ENCODE results near the gene PSD2.

Gene PSD2

DNA sequence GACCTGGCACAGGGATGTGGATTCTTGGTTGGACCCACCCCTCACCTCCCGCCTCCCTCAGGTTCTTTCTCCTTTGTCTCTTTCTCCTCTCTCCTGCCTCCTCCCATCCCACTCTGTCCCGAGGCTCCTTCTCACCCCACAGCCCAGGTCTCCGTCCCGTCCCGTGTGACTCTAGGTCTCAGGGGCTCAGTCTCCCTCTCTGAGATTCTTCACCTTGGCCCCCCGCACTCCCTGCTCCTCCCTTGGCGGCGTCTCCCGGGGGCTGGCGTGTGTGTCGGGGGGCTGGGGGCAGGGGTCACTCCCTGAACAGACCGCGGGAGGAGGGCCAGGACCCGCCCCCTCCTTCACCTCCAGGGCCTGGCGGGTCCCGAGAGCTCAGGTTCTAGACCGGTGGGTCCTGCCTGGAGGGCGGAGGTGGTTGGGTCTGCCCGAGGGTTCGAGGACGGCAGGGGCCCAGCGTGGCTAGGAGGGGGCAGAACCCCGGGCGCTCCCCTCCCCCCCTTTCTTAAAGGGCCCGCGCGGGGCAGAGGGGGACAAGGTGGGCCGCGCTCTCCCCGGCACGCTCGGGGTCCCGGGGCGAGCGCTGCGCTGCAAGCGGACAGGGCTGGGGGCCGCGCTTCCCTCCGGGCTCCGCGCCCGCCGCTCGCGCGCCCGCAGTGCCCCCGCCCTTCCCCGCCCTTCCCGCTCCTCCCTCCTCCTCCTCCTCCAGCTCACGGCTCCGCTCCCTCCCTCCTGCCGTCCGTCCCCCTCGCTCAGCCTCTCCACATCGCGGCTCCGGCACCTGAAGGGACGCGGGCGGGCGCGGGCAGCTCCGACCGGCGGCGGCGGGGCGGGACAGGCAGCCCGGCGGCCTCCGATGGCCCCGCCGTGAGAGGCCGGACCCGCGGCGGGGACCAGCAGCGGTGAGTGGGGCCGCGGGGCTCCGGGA is at the start of gene PSD2:
TSS of gene PSD2 (plus strand) at position 735 of the 928 bp plus-strand sequence. CDS start 13,633 bp downstream, outside the sequence.
- DNase-seq (ENCODE audit: low spot score) = peak; percentile 63
- in situ Hi-C loops (cut with MboI; ENCODE audit: low sequenced_read_pairs, unreplicated experiment) = no loop called here
- TF ChIP-seq, protein P1, sequence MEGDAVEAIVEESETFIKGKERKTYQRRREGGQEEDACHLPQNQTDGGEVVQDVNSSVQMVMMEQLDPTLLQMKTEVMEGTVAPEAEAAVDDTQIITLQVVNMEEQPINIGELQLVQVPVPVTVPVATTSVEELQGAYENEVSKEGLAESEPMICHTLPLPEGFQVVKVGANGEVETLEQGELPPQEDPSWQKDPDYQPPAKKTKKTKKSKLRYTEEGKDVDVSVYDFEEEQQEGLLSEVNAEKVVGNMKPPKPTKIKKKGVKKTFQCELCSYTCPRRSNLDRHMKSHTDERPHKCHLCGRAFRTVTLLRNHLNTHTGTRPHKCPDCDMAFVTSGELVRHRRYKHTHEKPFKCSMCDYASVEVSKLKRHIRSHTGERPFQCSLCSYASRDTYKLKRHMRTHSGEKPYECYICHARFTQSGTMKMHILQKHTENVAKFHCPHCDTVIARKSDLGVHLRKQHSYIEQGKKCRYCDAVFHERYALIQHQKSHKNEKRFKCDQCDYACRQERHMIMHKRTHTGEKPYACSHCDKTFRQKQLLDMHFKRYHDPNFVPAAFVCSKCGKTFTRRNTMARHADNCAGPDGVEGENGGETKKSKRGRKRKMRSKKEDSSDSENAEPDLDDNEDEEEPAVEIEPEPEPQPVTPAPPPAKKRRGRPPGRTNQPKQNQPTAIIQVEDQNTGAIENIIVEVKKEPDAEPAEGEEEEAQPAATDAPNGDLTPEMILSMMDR (IDR thresholded peaks at IDR 0.05; ENCODE audit: borderline replicate concordance, control extremely low read depth, extremely low read depth, insufficient read depth, missing control alignments) = no peak

GRCh38 chr5:139746691-139747582 is 48.7 kb upstream of the PSD2 start:
- in situ Hi-C loops (cut with MboI; ENCODE audit: low sequenced_read_pairs, unreplicated experiment) = no loop called here
- DNase-seq (ENCODE audit: low spot score) = peak; percentile 81
- TF ChIP-seq, protein P1 (IDR thresholded peaks at IDR 0.05; ENCODE audit: borderline replicate concordance, control extremely low read depth, extremely low read depth, insufficient read depth, missing control alignments) = no peak

- in situ Hi-C loops (cut with MboI; ENCODE audit: low sequenced_read_pairs, unreplicated experiment) = no loop called here
- DNase-seq (ENCODE audit: low spot score) = peak; percentile 71
- TF ChIP-seq, protein P1 (IDR thresholded peaks at IDR 0.05; ENCODE audit: borderline replicate concordance, control extremely low read depth, extremely low read depth, insufficient read depth, missing control alignments) = no peak
Observed at GRCh38 chr5:139747583-139748504, 47.8 kb upstream of the PSD2 start.

DNA sequence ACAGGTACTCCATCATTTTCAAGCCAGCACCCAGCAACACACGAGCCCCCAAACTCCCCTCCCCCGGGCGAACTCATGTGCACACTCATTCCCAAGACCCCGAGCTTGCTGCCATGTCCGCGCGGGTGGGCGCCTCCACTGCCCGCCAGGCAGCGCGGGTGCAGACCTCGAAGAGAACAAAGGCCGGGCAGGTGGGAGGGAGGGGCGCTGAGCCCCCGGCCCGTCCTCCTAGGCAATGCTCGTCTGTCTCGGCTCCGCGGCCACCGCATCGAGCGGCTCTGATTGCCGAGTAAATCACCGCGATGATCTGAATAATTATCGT is 47.1 kb upstream of the PSD2 start:
- in situ Hi-C loops (cut with MboI; ENCODE audit: low sequenced_read_pairs, unreplicated experiment) = no loop called here
- no peak for DNase-seq (ENCODE audit: low spot score)
- TF ChIP-seq, protein P1 (IDR thresholded peaks at IDR 0.05; ENCODE audit: borderline replicate concordance, control extremely low read depth, extremely low read depth, insufficient read depth, missing control alignments) = no peak

DNA sequence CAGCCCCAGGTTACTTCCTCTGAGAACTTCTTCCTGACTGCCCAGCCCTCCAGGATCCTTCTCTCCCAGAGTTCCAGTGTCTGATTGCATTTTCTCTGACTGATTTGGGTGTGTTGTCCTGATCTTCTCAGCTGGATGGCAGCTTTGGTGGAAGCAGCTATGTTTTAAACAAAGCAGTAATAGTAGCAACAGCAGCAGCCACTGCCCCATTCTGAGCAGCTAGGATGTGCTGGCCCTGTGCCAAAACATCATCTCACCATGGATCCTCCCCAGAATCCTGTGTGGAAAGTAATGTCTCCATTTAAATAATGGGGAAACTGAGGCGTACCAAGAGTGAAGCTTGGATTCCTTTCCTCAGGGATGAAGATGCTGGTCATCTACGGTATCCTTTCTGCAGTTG is 46.4 kb upstream of the PSD2 start:
- TF ChIP-seq, protein P1 (IDR thresholded peaks at IDR 0.05; ENCODE audit: borderline replicate concordance, control extremely low read depth, extremely low read depth, insufficient read depth, missing control alignments) = no peak
- in situ Hi-C loops (cut with MboI; ENCODE audit: low sequenced_read_pairs, unreplicated experiment) = no loop called here
- no peak for DNase-seq (ENCODE audit: low spot score)

Data from GM13976 (cell line).